Body of pancreas (tissue), 4 donors: ENCODE data around the gene ZNF205. TPM values are rescaled to one million over a fixed set of nuclear protein-coding genes. Genes with fewer than 3 reads are reported as not detected.

Experiments
- ATAC-seq: fragments of 150-250 bp; one replicate; pipeline ENCODE4 v1.9.1; 2016
- DNase-seq, 4 donors: peaks; one replicate each; pipeline ENCODE4 v3.0.0-alpha.2; 2019
- H3K27ac ChIP-seq, 4 donors: fragments of 200-600 bp; sonication (generic); 1 replicate in 3 of 4; 2 replicates in 1 of 4; pipeline versions ENCODE4 v1.5.1 to v1.6.1; 2016 to 2019; ENCODE audit warnings: mild to moderate bottlenecking in 1 of 4, mixed read lengths in 1 of 4, moderate library complexity in 1 of 4
- H3K27me3 ChIP-seq, 2 donors: fragments of 200-600 bp; sonication (generic); one replicate each; pipeline ENCODE4 v1.6.0; 2016; ENCODE audit warnings: mild to moderate bottlenecking in 1 of 2
- H3K36me3 ChIP-seq, 2 donors: fragments of 200-600 bp; sonication (generic); replicated peaks in 1 of 2; 2 replicates each; pipeline ENCODE4 v1.5.1; 2016; ENCODE audit warnings: low read depth in 2 of 2; ENCODE audit not compliant: insufficient read depth in 1 of 2
- H3K4me1 ChIP-seq: fragments of 200-600 bp; sonication (generic); one replicate; pipeline ENCODE4 v1.6.0; 2016
- H3K4me3 ChIP-seq, 2 donors: fragments of 200-600 bp; sonication (generic); 1 replicate in 1 of 2; 2 replicates in 1 of 2; pipeline ENCODE4 v1.5.1; 2016 to 2019
- H3K9me3 ChIP-seq, 3 donors: fragments of 200-600 bp; sonication (generic); 1 replicate in 2 of 3; 2 replicates in 1 of 3; pipeline ENCODE4 v1.5.1; 2016
- POLR2A ChIP-seq, 3 donors: fragments of 450-650 bp; IDR thresholded peaks; one replicate each; pipeline ENCODE4 v1.6.1; 2016; ENCODE audit warnings: antibody characterized with exemption in 3 of 3, mild to moderate bottlenecking in 2 of 3
- WGBS, 2 donors: methylation state at CpG; one replicate each; pipeline ENCODE4 v1.1.5; 2017; 5-methylcytosine and 5-hydroxymethylcytosine counted together
- intact Hi-C: fragments of 100-400 bp; cut with DNase I; formaldehyde crosslinking; loops from one replicate; pipeline ENCODE4 v1.15.1; 2023
- total RNA-seq, 2 donors: library from RNA; depleted of rRNA; stranded (reverse); fragments of >200 nt; gene quantifications; one replicate each; pipeline ENCODE4 v1.1.0, GENCODE V29; 2016
- TF ChIP-seq, protein P1 (sequence below), 7 experiments: fragments of 450-650 bp in 4 of 7; fragments of 200-600 bp in 3 of 7; sonication (generic) in 3 of 7; IDR thresholded peaks; one replicate each; pipeline ENCODE4 v1.5.1; 2016 to 2019; ENCODE audit warnings: antibody characterized with exemption in 7 of 7

The ZNF205 gene
- total RNA-seq, 2 donors from 2014 or later, result 14.2 to 20.0 TPM

DNA sequence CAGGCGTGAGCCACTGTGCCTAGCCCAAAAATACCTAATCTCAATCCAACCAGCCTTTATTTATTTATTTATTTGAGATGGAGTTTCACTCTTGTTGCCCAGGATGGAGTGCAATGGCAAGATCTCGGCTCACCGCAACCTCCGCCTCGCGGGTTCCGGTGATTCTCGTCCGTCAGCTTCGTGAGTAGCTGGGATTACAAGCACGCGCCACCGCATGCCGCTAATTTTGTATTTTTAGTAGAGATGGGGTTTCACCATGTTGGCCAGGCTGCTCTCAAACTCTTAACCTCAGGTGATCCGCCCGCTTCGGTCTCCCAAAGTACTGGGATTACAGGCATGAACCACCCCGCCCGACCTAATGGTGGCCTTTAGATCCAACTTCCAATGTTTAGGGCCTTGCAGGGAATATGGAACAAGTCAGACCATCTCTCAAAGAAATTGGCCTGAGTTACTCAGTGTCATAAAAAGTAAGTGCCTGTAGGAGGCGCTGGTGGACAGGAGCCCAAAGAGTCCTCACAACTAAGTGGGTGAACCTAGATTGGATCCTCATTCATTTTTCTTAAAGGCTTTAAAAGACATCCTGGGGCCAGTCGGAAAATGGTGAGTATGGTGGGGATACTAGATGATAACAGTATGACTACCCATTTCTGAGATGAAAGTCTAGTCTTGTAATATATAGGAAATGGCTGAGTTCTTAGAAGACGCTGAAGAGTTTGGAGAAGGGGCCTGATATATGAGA lies 17.9 kb upstream of the ZNF205 start:
- no peaks in the 10 kb centered on the region for H3K36me3 ChIP-seq
- no peak overlapping the region for H3K4me3 ChIP-seq
- WGBS, 2 donors, result 62 to 67% methylated on average over 22 of the region's 22 CpGs
- DNase-seq (peak; percentile 45 to 63 (median 61)), ATAC-seq (peak; percentile 63)
- H3K4me1 ChIP-seq, result peaks cover 2% of the 10 kb centered on the region
- no peaks in the 10 kb centered on the region for H3K27me3 ChIP-seq
- intact Hi-C loops, result no loop called here
- TF ChIP-seq, protein P1, sequence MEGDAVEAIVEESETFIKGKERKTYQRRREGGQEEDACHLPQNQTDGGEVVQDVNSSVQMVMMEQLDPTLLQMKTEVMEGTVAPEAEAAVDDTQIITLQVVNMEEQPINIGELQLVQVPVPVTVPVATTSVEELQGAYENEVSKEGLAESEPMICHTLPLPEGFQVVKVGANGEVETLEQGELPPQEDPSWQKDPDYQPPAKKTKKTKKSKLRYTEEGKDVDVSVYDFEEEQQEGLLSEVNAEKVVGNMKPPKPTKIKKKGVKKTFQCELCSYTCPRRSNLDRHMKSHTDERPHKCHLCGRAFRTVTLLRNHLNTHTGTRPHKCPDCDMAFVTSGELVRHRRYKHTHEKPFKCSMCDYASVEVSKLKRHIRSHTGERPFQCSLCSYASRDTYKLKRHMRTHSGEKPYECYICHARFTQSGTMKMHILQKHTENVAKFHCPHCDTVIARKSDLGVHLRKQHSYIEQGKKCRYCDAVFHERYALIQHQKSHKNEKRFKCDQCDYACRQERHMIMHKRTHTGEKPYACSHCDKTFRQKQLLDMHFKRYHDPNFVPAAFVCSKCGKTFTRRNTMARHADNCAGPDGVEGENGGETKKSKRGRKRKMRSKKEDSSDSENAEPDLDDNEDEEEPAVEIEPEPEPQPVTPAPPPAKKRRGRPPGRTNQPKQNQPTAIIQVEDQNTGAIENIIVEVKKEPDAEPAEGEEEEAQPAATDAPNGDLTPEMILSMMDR (IDR thresholded peaks at IDR 0.05), result peak; percentile 28 to 60 (median 50)
- no peak for TF ChIP-seq POLR2A (IDR thresholded peaks at IDR 0.05)
- H3K27ac ChIP-seq, result no peak overlapping the region
- no peaks in the 10 kb centered on the region for H3K9me3 ChIP-seq

DNA sequence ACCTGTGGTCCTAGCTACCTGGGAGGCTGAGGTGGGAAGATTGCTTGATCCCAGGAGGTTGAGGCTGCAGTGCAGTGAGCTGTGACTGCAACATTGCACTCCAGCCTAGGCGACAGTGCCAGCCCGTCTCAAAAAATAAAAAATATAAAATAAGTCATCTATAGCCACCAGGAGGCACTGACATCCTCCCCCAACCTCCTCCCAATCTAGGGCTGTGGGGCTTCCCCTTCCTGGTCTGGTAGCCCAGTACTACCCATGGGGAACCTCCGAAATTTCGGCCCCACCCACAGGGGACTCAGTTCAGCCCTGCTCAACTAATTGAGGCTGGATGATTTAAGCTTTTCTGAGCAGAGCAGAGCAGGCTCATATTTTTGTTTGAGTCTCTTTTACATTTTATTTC lies 16.5 kb upstream of the ZNF205 start:
- Histone ChIP-seq H3K9me3 (no peaks in the 10 kb centered on the region), H3K4me3 (no peak overlapping the region), H3K36me3 (no peaks in the 10 kb centered on the region), H3K27ac (no peak overlapping the region), H3K4me1 (peaks cover 14% of the 10 kb centered on the region), H3K27me3 (no peaks in the 10 kb centered on the region)
- no peak for TF ChIP-seq POLR2A (IDR thresholded peaks at IDR 0.05)
- TF ChIP-seq, protein P1 (IDR thresholded peaks at IDR 0.05), result peak in 1 of 7 experiments; percentile 27
- DNase-seq (peak in 2 of 4 donors; percentile 26 to 47), ATAC-seq (no peak)
- intact Hi-C loops, result no loop called here
- WGBS, 2 donors, result 24 to 35% methylated on average over 4 of the region's 4 CpGs

DNA sequence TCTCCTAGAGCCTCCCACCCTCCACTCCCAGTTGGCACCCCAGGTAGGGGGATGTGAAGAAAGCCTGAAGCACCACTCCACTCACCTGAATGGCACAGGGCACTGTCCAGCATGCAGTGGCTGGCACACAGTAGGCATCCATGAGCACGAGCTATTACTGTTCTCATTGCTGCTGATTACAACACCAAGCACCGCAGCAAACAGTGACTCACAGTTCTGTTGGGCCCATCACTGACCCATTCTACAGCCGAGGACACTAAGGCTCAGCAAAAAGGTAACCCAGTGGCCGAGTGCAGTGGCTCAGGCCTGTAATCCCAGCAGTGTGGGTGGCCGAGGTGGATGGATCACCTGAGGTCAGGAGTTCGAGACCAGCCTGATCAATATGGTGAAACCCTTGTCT lies 16.0 kb upstream of the ZNF205 start:
- no peaks in the 10 kb centered on the region for H3K9me3 ChIP-seq
- no peak overlapping the region for H3K27ac ChIP-seq
- no peak overlapping the region for H3K4me3 ChIP-seq
- ATAC-seq (no peak), DNase-seq (no peak)
- no peak for TF ChIP-seq POLR2A (IDR thresholded peaks at IDR 0.05)
- TF ChIP-seq, protein P1 (IDR thresholded peaks at IDR 0.05), result no peak
- peaks cover 16% of the 10 kb centered on the region for H3K4me1 ChIP-seq
- intact Hi-C loops, result no loop called here
- no peaks in the 10 kb centered on the region for H3K36me3 ChIP-seq
- no peaks in the 10 kb centered on the region for H3K27me3 ChIP-seq
- WGBS, 2 donors, result 70 to 74% methylated on average over 6 of the region's 6 CpGs

- intact Hi-C loops, result no loop called here
These were observed 15.1 kb upstream of the ZNF205 start for GRCh38 chr16:3097266-3097665.

More at GRCh38 chr16:3097266-3097665, 15.1 kb upstream of the ZNF205 start:
- Histone ChIP-seq H3K27ac (no peak overlapping the region), H3K9me3 (no peaks in the 10 kb centered on the region), H3K36me3 (no peaks in the 10 kb centered on the region), H3K27me3 (no peaks in the 10 kb centered on the region), H3K4me1 (peaks cover 16% of the 10 kb centered on the region), H3K4me3 (no peak overlapping the region)
- TF ChIP-seq, protein P1 (IDR thresholded peaks at IDR 0.05), result no peak
- no peak for TF ChIP-seq POLR2A (IDR thresholded peaks at IDR 0.05)
- WGBS, 2 donors, result 47 to 50% methylated on average over 6 to 8 of the region's 8 CpGs
- ATAC-seq, result no peak
- no peak for DNase-seq
